ENCODE data around the gene COX6A2. TPM values are rescaled to one million over a fixed set of nuclear protein-coding genes. Genes with fewer than 3 reads are reported as not detected.

COX6A2 gene
- total RNA-seq, result not detected in 2 replicates
- not detected in 2 replicates for polyA plus RNA-seq
- not detected in 2 replicates for polyA plus RNA-seq (2011; cell fraction: cytosol; rRNA removed)
- polyA plus RNA-seq (2011; cell fraction: nucleus; rRNA removed), result not detected in 2 replicates
- not detected in 2 replicates for polyA plus RNA-seq (2012)
- polyA minus RNA-seq, result not detected in 2 replicates
- not detected for polyA minus RNA-seq (2011; cell fraction: cytosol; rRNA and poly(A)+ RNA removed)
- polyA minus RNA-seq (2011; cell fraction: nucleus; rRNA and poly(A)+ RNA removed), result not detected in 2 replicates
- not detected for Bru-seq, nascent RNA
- not detected for BruChase-seq, experiment 1, labeled RNA remaining after a 6-hour chase
- BruChase-seq, experiment 2, labeled RNA remaining after a 2-hour chase, result percentile 21 among the genes with signal in this experiment
- long read RNA-seq, result 0 reads

DNA sequence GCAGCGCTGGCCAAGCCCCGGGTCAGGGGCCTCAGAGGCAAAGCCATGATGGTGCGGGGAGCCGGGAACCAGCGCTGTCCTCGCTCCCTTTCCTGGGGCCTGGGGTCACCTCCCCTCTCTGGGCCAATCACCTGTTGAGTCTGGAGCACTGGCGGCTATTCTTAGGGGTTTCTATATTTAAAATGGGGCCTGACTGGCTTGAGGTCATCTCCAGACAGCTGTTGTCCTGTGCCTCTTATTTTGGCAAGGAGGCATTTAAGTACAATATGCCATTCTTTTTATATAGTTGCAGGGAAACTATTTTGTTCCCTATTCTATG, at the start of gene COX6A2:
Gene COX6A2, minus strand, starts transcription at position 82 of the 319 bp plus-strand sequence. Its CDS starts 35 bp downstream, at position 47.
- dilution Hi-C loops (cut with MboI; ENCODE audit: extremely low pct_ligation_motif_present, low sequenced_read_pairs), result no loop called here
- ChIA-PET CTCF (interaction anchor here (1.5 kb wide), 1 partner anchor 33 kb away, joined by 4 read pairs; no protein-coding TSS in a partner anchor), POLR2A (interaction anchor here (0.6 kb wide), 1 partner anchor 248 kb away, joined by 3 read pairs; no protein-coding TSS in a partner anchor)
- H3K4me3 ChIP-seq (replicated peaks in 1 of 3; ENCODE audit: insufficient read depth in 1 of 3, low read depth in 1 of 3, low read length in 3 of 3), result no peak within 1 kb of the TSS
- H4K20me1 ChIP-seq (replicated peaks; ENCODE audit: control insufficient read depth, extremely low read depth, insufficient read depth, low read length), result no peaks in the 10 kb centered on the region
- H3K27me3 ChIP-seq (ENCODE audit: control insufficient read depth in 2 of 2, insufficient read depth in 2 of 2, low read length in 2 of 2), result peaks cover 4 to 6% of the 10 kb centered on the region in 2 experiments
- H3K4me2 ChIP-seq (ENCODE audit: insufficient read depth, low read length), result no peak within 1 kb of the TSS
- H3K9ac ChIP-seq (replicated peaks; ENCODE audit: extremely low read depth, insufficient read depth, low read length), result no peak within 1 kb of the TSS
- no peaks in the 10 kb centered on the region for H3K4me1 ChIP-seq (ENCODE audit: control insufficient read depth, extremely low read depth, insufficient read depth, low read length)
- H3K79me2 ChIP-seq (ENCODE audit: control insufficient read depth, insufficient read depth, low read length), result no peaks in the 10 kb centered on the region
- no TSS peak for BruUV-seq (replicated peaks)
- DNase-seq (ENCODE audit: low read depth, low spot score) (no peak), FAIRE-seq (no peak)
- H2AFZ ChIP-seq (ENCODE audit: low read depth, low read length), result no peak within 1 kb of the TSS
- intact Hi-C loops (cut with micrococcal nuclease), result no loop called here
- H3K27ac ChIP-seq (ENCODE audit: insufficient read depth, low read depth, low read length), result no peak within 1 kb of the TSS
- TF ChIP-seq EZH2 (IDR thresholded peaks at IDR 0.05; ENCODE audit: borderline replicate concordance, low read depth, low read length, severe bottlenecking) (no peak), GATA2 (IDR thresholded peaks at IDR 0.05; ENCODE audit: insufficient read depth, insufficient read length, low read depth, low read length) (no peak), POLR2AphosphoS5 (IDR thresholded peaks at IDR 0.05; ENCODE audit: insufficient read depth, low read depth, low read length) (no peak), POLR2A (IDR thresholded peaks at IDR 0.05; ENCODE audit: low read depth, low read length) (no peak), JUN (IDR thresholded peaks at IDR 0.05; ENCODE audit: borderline replicate concordance, insufficient read depth, insufficient read length, low read depth) (no peak), FOS (IDR thresholded peaks at IDR 0.05; ENCODE audit: borderline replicate concordance, insufficient read depth, low read length) (no peak), MYC (IDR thresholded peaks at IDR 0.05; ENCODE audit: low read depth, low read length) (no peak)
- TF ChIP-seq, protein P1, sequence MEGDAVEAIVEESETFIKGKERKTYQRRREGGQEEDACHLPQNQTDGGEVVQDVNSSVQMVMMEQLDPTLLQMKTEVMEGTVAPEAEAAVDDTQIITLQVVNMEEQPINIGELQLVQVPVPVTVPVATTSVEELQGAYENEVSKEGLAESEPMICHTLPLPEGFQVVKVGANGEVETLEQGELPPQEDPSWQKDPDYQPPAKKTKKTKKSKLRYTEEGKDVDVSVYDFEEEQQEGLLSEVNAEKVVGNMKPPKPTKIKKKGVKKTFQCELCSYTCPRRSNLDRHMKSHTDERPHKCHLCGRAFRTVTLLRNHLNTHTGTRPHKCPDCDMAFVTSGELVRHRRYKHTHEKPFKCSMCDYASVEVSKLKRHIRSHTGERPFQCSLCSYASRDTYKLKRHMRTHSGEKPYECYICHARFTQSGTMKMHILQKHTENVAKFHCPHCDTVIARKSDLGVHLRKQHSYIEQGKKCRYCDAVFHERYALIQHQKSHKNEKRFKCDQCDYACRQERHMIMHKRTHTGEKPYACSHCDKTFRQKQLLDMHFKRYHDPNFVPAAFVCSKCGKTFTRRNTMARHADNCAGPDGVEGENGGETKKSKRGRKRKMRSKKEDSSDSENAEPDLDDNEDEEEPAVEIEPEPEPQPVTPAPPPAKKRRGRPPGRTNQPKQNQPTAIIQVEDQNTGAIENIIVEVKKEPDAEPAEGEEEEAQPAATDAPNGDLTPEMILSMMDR (IDR thresholded peaks at IDR 0.05; ENCODE audit: extremely low read depth in 1 of 2, insufficient read depth in 1 of 2, low read depth in 1 of 2, low read length in 2 of 2), result no peak
- TF ChIP-seq, protein P2, sequence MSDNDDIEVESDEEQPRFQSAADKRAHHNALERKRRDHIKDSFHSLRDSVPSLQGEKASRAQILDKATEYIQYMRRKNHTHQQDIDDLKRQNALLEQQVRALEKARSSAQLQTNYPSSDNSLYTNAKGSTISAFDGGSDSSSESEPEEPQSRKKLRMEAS (IDR thresholded peaks at IDR 0.05; ENCODE audit: insufficient read depth, insufficient read length), result no peak
- H3K9me1 ChIP-seq (replicated peaks; ENCODE audit: control insufficient read depth, extremely low read depth, insufficient read depth, low read length), result no peaks in the 10 kb centered on the region
- H3K9me3 ChIP-seq (replicated peaks; ENCODE audit: control insufficient read depth, insufficient read depth, low read length), result no peaks in the 10 kb centered on the region
- no peaks in the 10 kb centered on the region for H3K36me3 ChIP-seq (ENCODE audit: control insufficient read depth in 2 of 2, extremely low read depth in 1 of 2, insufficient read depth in 2 of 2, low read length in 2 of 2)
